ENCODE data around the gene IREB2.
"Not testable (repeated sequence)": the region's sequence is repeated elsewhere in the genome, so short reads cannot be mapped to it uniquely, and the experiment has no call there.

Gene IREB2

DNA sequence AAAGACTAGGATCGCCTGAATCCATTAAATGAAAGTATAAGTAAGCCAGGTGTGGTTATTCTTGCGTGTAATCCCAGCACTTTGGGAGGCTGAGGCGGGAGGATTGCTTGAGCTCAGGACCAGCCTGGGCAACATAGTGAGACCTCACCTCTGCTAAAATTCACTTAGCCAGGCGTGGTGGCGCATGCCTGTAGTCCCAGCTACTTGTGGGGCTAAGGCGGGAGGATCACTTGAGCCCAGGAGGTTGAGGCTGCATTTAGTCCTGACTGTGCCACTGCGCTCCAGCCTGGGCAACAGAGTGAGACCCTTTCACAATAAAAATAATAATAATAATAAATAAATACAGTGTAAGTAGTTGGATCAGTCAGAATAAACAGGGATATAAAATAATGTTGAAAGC lies 43.9 kb downstream of the IREB2 start:
- no peak for DNase-seq (ENCODE audit: low spot score)

DNA sequence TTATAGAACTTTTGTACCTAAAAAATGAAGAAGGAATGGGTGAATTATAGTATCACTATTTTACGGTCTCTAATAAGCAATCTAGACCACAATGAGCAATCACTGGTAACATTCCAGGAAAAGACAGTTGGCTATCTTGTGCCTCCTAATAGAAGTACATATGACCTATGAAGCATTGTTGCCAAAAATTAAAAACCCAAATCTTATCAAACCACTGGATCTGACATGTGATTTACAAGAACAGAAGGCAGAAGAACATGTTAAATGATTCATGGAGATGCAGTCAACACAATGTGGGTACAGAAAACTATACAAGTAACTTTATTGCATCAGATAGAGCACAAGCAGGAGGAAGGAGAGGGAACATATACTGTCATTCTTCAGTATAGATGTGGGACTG lies 54.9 kb downstream of the IREB2 start:
- no peak for DNase-seq (ENCODE audit: low spot score)

DNA sequence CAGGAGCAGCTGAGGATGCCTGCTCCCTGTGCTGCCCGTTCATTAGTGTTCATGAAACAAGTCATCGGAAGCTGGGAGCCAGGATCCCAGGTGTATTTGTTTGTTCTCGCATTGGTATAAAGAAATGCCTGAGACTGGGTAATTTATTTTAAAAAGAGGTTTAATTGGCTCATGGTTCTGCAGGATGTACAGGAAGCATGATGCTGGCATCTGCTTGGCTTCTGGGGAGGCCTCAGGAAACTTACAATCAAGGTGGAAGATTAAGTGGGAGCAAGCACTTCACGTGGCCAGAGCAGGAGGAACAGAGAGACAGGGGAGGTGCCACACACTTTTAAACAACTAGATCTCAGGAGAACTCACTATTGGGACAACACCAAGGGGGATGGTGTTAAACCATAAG lies 63.8 kb downstream of the IREB2 start:
- no peak for DNase-seq (ENCODE audit: low spot score)

DNA sequence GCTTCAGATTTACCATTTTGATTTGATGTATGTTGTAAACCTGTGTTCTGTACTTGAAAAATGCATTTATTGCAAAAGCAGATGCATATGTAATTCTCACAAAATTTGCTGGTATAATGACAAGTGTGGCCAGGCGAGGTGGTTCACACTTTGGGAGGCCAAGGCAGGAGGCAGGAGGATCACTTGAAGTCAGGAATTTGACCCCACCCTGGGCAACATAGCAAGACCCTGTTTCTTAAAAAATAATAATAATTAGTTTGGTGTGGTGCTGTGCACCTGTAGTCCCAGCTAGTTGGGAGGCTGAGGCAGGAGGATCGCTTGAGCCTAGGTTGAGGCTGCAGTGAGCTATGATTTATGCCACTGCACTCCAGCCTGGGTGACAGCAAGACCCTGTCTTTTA lies 64.6 kb downstream of the IREB2 start:
- DNase-seq (ENCODE audit: low spot score) = no peak

DNA sequence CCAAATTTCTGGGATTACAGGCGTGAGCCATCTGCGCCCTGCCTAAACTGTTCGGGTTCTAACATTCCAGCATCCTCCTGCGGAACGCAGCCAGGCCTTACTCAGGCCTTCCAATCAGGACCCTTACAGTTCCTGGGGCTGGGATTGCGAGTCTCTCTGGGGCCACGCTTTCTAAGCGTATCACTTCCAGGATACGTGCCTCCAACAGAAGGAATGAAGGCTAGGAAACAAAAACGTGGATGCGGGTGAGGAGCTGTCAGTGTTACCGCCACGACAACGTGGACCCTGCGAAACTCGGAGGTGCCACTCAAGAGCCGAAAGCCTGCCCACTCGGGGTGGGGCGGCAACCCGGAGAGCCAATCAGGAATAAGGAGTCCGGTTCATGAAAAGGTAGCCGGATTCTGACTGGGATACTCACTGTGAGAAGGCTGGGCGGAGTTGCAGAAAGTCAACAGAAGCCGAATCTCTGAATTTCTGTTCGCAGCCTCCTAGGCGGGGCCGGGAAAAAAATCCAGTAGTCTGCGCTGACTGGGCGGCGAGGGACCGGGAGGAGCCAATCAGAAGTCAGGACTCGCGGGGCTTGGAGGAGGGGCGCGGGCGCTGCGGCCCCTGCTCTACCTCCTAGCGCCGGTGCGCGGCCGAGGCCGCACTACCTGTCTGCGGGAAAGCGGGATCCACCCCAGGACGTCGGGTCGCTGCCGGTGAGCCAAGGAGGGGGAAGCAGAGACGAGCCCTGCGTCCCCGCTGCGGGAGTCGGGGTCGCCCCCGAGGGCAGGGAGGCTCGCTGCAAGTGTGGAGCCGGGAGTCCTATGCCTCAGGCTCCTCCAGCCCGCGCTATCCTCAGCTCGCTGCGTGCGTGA lies 69.2 kb downstream of the IREB2 start, which contains the start of gene HYKK:
TSS of gene HYKK (plus strand) at position 607 of the 860 bp plus-strand sequence. CDS start 5,512 bp downstream, outside the sequence.
- peak; percentile 98 for DNase-seq (ENCODE audit: low spot score)

DNA sequence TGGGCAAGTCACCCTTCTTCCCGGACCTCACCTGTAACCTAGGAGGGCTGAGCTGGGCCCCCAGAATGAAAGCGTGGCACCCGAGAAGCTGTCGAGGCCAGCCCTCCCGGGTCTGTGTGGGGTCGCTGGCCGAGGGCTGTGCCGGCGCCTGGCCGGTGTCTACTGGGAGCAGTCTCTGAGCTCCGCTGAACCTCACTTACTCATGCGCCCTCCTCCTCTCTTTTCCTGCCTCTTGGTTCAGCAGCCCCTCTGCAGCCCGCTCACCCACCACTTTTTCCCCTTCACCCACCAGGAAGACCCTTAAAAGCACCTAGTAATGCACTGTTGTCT lies 69.8 kb downstream of the IREB2 start:
- DNase-seq (ENCODE audit: low spot score) = no peak

DNA sequence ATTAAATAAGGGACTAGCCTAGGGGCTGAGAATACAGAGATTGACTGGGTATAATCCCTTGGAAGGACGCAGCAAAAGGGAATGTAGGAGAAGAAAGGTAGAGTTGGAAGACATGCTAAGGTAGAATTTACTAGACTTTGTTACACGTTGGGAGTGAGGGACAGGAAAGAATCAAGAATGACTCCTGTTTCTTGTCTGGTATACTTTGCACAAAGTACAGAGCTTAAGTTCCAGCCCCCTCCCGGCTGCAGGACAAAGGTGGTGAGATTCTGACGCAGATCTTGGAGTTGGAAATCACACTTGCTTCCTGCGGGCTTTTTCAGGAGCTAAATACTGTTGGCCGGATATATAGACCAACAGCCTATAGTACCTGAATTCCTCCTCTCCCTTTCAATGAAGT lies 70.3 kb downstream of the IREB2 start:
- DNase-seq (ENCODE audit: low spot score) = no peak

DNA sequence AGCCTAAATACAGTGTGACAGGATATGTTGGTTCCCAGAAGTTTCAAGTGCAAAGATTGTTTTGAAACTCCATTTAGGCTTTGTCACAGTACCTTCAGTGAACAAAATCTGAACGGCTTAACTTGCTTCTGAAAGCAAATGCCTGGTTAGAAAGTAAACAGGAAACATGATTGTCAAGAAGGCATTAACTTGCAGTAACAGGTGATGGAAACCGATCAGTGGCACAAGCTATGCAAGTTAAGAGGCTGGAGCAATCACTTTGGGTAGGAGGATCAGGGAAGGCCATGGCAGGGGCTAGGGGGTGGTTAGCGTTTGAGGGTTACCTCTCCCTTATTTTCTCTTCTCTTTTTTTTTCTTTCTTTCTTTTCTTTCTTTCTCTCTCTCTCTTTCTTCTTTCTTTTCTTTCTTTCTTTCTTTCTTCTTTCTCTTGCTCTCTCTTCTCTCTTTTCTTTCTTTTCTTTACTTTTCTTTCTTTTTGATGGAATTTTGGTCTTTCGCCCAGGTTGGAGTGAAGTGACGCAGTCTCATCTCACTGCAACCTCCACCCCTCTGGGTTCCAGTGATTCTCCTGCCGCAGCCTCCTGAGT lies 71.8 kb downstream of the IREB2 start:
- no peak for DNase-seq (ENCODE audit: low spot score)

DNA sequence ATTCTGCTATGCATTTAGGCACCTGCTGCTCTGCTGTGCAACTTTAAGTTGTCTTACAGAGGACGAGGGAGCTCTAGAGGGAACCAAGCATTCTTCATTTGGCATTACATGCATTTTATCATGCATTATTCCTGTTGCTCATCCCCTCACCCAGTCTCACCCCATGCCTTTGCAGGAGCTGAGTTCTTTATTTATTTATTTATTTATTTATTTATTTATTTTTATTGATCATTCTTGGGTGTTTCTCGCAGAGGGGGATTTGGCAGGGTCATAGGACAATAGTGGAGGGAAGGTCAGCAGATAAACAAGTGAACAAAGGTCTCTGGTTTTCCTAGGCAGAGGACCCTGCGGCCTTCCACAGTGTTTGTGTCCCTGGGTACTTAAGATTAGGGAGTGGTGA lies 82.0 kb downstream of the IREB2 start:
- DNase-seq (ENCODE audit: low spot score) = not testable (repeated sequence)

DNA sequence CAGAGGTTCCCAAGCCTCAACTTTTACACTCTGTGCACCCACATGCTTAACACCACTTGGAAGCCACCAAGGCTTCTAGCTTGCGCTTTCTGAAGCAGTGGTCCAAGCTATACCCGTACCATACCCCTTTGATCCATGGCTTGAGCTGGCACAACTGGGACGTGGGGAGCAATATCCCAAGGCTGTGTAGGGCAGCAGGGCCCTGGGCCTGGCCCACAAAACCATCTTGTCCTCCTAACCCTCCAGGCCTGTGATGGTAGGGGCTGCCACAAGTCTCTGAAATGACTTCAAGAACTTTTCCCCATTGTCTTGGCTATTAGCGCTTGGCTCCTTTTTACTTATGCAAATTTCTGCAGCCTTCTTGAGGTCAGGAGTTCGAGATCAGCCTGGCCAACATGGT lies 86.2 kb downstream of the IREB2 start:
- DNase-seq (ENCODE audit: low spot score) = no peak

DNA sequence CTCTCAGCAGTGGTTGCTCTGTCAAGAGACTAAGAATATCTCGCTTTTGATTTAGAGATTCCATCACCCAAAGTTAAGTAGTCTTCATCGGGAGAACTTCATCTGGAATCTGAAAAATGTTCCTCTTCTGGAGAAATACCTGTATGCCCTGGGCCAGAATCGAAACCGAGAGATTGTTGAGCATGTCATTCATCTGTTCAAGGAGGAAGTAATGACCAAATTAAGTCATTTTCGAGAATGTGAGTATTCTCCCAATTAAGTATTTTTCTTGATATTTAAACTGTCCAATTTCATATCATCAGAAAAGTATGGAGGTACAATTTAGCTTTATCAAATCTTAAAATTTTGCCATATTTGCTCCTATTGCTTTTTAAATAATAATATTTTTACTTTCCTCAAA lies 89.3 kb downstream of the IREB2 start:
- DNase-seq (ENCODE audit: low spot score) = no peak

DNA sequence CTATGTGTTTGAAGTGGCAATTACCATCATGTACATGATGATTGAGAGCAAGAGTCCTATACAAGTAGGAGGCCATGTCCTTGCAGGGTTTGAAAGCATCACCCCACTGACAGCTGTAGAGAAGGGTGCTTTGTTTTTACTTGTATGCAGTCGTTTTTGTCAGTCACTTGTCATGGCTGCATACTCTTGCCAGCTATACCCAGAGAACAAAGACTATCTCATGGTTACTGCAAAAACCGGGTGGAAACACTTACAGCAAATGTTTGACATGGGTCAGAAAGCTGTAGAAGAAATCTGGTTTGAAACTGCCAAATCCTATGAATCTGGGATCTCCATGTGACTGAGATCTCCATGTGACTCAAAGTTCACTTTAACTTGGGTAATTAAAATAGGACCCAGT lies 95.3 kb downstream of the IREB2 start:
- DNase-seq (ENCODE audit: low spot score) = no peak

DNA sequence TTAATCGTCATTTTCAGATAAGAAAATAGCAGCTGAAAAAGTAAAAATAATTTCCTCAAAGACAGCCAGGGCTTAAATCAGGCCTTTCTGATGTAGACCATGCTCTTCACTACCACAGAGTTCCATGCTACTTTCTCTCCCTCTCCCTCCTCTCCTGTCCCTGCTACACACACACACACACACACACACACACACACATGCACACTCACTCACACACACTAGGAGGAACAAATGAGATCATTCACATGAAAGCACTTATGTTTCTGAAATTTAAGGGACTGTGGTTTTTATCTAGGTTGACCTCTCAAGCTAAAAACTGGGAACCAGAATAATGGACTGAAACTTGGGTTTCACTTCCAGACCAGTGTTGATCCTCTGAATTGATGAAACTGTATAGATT lies 98.1 kb downstream of the IREB2 start:
- DNase-seq (ENCODE audit: low spot score) = no peak

DNA sequence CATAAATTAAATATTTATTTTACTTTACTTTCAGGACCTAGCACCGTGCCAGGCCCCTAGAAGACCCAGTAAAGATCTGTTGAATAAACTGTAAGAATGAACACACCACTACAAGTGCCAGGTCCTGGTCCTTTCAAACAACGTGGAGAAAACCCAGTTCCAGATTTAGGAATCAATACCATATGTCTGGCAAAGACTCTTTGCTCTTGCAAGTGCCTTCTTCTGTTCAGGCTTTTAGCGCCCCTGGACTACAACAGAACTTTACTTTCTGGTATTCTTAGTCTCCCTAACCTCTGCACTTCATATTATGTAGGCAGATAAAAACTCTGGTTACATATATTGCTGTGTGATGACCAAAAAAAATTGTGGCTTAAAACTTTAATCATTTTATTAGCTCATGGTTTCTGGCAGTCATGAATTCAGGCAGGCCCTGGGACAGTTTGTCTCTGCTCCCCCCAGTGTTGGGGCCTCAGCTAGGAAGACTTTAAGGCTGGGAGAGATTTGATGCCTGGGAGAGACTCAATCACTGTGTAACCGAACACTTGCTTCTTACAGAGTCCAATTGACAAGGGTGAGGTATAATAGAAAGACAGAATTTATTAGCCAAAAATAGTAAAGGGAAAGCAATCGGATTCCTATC lies 99.4 kb downstream of the IREB2 start:
- DNase-seq (ENCODE audit: low spot score) = no peak

DNA sequence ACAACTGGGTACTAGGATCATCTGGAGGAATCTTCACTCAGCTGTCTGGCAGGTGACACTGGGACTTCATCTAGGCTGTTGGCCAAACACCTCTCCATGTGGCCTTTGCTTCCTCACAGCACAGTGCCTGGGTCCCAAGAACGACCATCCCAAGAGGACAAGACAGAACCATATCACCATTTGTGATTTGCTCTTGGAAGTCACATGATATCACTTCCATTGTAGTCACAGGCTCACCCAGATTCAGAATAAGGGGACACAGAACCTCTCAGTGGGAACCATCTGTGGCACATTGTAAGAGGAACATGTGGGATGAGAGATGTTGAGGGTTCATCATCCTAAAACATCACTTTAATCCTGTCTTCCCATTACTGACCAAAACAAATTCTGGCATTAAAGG lies 100.3 kb downstream of the IREB2 start:
- DNase-seq (ENCODE audit: low spot score) = no peak

DNA sequence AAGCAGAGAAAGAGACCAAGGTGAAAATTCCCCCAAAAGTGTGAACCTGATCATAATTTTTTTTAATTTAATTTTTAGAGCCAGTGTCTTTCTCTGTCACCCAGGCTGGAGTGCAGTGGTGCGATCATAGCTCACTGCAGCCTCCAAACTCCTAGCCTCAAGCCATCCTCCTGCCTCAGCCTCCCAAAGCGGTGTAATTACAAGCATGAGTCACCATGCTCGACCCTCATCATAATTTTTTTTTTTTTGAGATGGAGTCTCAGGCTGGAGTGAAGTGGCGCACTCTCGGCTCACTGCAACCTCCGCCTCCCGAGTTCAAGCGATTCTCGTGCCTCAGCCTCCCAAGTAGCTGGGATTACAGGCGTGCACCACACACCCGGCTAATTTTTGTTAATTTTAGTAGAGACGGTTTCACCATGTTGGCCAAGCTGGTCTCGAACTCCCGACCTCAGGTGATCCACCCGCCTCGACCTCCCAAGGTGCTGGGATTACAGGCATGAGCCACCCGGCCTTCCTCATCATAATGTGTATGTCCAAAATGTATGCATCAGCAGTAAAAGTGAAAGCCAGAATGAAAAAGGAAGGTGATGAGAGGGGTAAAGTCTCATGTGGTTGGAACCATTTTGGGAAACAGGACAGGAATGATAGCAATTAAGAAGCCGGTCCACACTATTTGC lies 101.6 kb downstream of the IREB2 start:
- DNase-seq (ENCODE audit: low spot score) = not testable (repeated sequence)

DNA sequence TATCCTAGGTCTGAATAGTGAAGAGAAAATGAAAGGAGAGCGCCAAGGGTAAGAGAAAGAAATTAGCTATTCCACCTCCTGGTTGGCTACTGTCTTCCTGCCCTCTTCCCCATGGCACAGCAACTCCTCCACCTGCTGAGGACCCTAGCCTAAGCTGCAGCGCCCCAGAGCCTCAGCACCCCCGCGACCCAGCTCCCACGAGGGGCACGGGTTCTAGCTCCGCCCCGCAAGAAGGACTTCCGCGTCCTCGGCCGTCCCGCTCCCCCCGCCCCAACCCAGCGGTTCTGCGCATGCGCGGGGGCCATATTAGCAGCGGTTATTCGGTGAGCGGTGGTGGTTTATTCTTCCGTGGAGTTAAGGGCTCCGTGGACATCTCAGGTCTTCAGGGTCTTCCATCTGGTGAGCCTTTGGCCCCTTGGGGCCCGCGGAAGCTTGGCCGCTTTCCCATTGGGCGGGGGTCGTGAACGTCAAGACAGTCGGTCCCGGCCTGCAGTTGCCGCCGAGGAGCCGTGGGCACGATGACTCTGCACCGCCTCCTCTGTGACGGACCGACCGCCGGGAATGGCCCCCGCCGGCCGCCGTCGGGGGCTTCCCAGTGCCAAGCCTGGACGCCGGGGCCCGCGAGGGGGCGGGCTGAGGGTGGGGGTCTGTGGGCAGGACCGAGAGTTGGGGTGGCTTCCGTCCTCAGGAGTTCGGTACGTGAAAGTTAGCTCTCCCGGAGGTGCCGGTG lies 102.3 kb downstream of the IREB2 start, which contains the start of gene PSMA4:
TSS of gene PSMA4 (plus strand) at position 304 of the 730 bp plus-strand sequence. CDS start 1,484 bp downstream, outside the sequence.
- peak; percentile 95 for DNase-seq (ENCODE audit: low spot score)

DNA sequence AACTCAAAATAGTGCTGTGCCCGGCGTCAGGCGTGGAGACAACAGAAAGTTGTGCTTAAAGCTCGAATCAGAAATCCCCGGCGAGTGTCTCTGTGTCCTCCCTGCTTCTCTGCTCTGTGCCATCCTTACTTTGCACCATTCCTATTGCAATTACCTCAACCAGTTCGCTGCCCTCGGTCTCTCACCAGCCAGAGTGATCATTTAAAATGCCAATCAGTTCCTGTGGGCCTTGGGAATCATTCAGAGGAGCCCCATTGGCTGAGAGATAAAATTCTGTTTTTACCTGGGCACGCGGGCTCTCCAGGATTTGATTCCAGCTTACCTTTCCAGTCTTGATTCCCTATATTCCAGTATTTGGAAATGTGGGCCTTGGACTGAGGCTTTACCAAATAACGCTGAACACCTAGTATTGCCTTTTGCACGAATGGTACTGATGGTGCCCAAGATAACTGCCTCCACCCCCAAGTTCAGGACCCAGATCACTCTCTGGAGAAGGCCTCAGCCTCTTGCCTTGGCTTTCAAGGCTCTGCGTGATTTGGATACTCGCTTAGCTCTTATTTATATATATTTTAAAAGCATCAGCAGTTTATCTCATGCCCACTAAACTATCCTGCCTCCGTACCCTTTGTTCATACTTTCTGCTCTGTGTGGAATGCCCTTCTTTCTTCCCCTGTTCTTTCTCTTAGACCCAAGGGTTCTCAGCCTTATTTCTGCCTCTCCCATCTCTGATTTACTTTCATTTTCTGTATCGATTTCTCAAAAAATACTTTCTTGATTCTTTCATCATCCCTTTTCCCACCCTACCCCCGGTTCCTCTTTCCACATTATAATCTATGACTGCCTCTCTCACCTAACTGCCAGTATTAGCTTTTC lies 103.1 kb downstream of the IREB2 start:
- no peak for DNase-seq (ENCODE audit: low spot score)

DNA sequence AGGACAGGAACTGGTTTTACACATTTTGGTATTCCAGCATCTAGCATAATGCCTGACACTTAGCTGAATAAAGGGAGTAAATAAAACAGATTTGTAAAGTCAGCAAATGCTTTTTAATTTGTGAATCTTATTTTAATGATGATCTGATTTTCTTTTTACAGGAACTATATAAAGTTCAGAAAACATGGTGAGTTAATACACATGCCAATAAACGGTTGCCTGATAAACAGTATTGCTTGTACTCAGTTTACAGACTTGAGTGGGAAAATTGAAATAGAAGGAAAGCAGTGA lies 103.7 kb downstream of the IREB2 start:
- no peak for DNase-seq (ENCODE audit: low spot score)

DNA sequence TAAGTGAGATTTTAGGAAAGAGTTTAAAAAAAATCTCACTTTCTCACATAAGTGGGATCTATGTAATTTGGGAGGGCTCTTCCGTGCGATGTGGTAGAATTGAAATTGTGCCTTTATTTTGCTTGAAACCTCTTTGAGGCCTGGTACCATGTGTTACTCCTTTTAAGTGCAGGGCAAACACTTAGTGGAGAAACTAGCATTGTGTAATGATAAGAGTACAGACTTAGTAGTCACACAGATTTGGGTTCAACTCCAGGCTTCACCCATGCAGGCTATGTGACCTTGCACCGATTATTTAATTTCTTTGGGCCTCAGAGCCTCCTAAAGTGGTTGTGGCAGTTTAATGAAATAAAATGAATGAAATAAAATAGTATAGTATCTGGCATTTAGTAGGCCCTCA lies 104.6 kb downstream of the IREB2 start:
- no peak for DNase-seq (ENCODE audit: low spot score)

DNA sequence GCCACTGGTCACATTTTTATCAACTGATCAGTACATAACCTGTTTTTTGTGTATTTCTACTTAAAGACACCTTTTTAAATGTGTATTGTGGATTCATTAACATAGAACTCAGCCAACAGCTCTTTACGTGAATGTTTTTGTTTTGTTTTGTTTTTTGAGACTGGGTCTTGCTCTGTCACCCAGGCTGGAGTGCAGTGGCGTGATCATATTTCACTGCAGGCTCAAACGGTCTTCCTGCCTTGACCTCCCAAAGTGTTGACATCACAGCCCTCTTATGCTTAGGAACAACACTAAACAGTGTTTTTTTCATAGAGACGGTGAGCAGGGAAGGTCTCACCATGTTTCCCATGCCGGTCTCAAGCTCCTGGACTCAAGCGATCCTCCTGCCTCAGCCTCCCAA lies 112.2 kb downstream of the IREB2 start:
- DNase-seq (ENCODE audit: low spot score) = no peak
